ENCODE measurements around the gene PRKCE. TPM values are rescaled to one million over a fixed set of nuclear protein-coding genes. Genes with fewer than 3 reads are reported as not detected.

The PRKCE gene
- total and polyA plus RNA-seq, 4 donors: 2.5 to 38.6 (median 5.8) TPM

GRCh38 chr2:45797451-45798230, 146.2 kb downstream of the PRKCE start:
- Histone ChIP-seq H3K27me3 (ENCODE audit: control insufficient read depth in 4 of 4, insufficient read depth in 4 of 4, low read length in 3 of 4) (no peaks in the 10 kb centered on the region), H3K27ac (ENCODE audit: low read depth in 1 of 2, low read length in 2 of 2) (no peak overlapping the region), H3K9ac (ENCODE audit: low read depth in 1 of 2, low read length in 2 of 2) (no peak overlapping the region), H3K4me3 (ENCODE audit: low read depth in 1 of 3, low read length in 3 of 3) (no peak overlapping the region), H3K9me3 (ENCODE audit: control insufficient read depth in 4 of 4, low read length in 3 of 4) (no peaks in the 10 kb centered on the region), H3K4me1 (ENCODE audit: control insufficient read depth in 4 of 4, insufficient read depth in 4 of 4, low read length in 3 of 4) (no peaks in the 10 kb centered on the region), H3K36me3 (ENCODE audit: control insufficient read depth in 4 of 4, insufficient read depth in 3 of 4, low read depth in 1 of 4, low read length in 3 of 4) (no peaks in the 10 kb centered on the region)
- no peak for DNase-seq (ENCODE audit: low spot score)
- TF ChIP-seq EGR1 (IDR thresholded peaks at IDR 0.05; ENCODE audit: low read depth in 2 of 2) (no peak), HNF4A (conservative IDR thresholded peaks at IDR 0.05) (no peak), REST (IDR thresholded peaks at IDR 0.05) (no peak), FOXA1 (IDR thresholded peaks at IDR 0.05) (no peak), NR2F2 (IDR thresholded peaks at IDR 0.05) (no peak), TAF1 (conservative IDR thresholded peaks at IDR 0.05) (no peak), YY1 (IDR thresholded peaks at IDR 0.05) (no peak)
- 95% methylated on average over 13 of the region's 13 CpGs for WGBS

GRCh38 chr2:45799679-45800381, 148.4 kb downstream of the PRKCE start:
- Histone ChIP-seq H3K27me3 (ENCODE audit: control insufficient read depth in 4 of 4, insufficient read depth in 4 of 4, low read length in 3 of 4) (no peaks in the 10 kb centered on the region), H3K9ac (ENCODE audit: low read depth in 1 of 2, low read length in 2 of 2) (no peak overlapping the region), H3K4me1 (ENCODE audit: control insufficient read depth in 4 of 4, insufficient read depth in 4 of 4, low read length in 3 of 4) (no peaks in the 10 kb centered on the region), H3K27ac (ENCODE audit: low read depth in 1 of 2, low read length in 2 of 2) (no peak overlapping the region), H3K9me3 (ENCODE audit: control insufficient read depth in 4 of 4, low read length in 3 of 4) (no peaks in the 10 kb centered on the region), H3K36me3 (ENCODE audit: control insufficient read depth in 4 of 4, insufficient read depth in 3 of 4, low read depth in 1 of 4, low read length in 3 of 4) (no peaks in the 10 kb centered on the region), H3K4me3 (ENCODE audit: low read depth in 1 of 3, low read length in 3 of 3) (no peak overlapping the region)
- WGBS: 93% methylated on average over 5 of the region's 5 CpGs
- DNase-seq (ENCODE audit: low spot score): no peak
- TF ChIP-seq FOXA1 (IDR thresholded peaks at IDR 0.05): no peak
- TF ChIP-seq JUND (IDR thresholded peaks at IDR 0.05): no peak
- no peak for TF ChIP-seq RAD21 (IDR thresholded peaks at IDR 0.05)
- no peak for TF ChIP-seq HNF4A (conservative IDR thresholded peaks at IDR 0.05)
- no peak for TF ChIP-seq SP1 (IDR thresholded peaks at IDR 0.05)
- TF ChIP-seq RXRA (IDR thresholded peaks at IDR 0.05): no peak
- no peak for TF ChIP-seq NR2F2 (IDR thresholded peaks at IDR 0.05)
- TF ChIP-seq ATF3 (IDR thresholded peaks at IDR 0.05): no peak
- TF ChIP-seq YY1 (IDR thresholded peaks at IDR 0.05): no peak
- no peak for TF ChIP-seq CTCF (IDR thresholded peaks at IDR 0.05; ENCODE audit: low read depth, low read length, missing input control)
- TF ChIP-seq ZBTB33 (IDR thresholded peaks at IDR 0.05): no peak
- TF ChIP-seq TAF1 (conservative IDR thresholded peaks at IDR 0.05): no peak
- no peak for TF ChIP-seq GABPA (IDR thresholded peaks at IDR 0.05 in 1 of 2, conservative IDR thresholded peaks at IDR 0.05 in 1 of 2)
- TF ChIP-seq MAX (IDR thresholded peaks at IDR 0.05): no peak

Data from liver (tissue), 9 donors.